ENCODE results near the gene ZMPSTE24. TPM values are rescaled to one million over a fixed set of nuclear protein-coding genes. Genes with fewer than 3 reads are reported as not detected.

The ZMPSTE24 gene
- total RNA-seq, 4 donors from 2014 or later, result 3.4 to 40.8 (median 23.7) TPM

DNA sequence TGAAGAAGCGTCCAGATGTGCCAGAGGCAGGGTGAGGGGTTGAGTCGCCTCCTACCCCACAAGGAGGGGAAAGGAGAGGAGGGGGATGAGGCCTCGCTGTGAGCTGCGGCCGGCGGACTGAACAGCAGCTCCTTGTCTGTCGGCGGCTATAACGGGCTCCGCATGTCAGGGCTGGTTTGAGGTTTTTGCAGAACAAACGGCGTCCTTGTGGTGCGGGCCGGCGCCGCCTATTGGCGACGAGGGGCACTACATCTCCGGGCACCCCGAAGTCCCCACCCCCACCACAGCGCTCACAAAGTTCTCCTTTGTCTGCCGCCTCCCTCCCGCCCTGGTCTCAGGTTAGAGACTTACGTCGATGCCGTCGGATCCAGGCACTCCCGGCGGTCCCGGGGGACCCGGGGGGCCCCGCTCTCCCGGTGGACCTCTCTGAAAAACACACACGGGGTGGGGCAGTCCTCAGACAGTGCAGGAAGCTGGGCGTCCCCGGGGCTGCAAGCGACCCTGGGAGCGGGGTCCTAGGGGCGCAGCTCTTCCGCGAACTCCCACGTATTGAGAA lies 57.3 kb downstream of the ZMPSTE24 start:
- DNase-seq, result peak; percentile 87
- H3K36me3 ChIP-seq, result no peaks in the 10 kb centered on the region
- no peaks in the 10 kb centered on the region for H3K9me3 ChIP-seq
- peaks cover 9 to 37% (median 27%) of the 10 kb centered on the region in 4 donors for H3K4me1 ChIP-seq
- WGBS, 2 donors (ENCODE audit: low coverage in 1 of 2), result 4% methylated on average over 42 of the region's 42 CpGs; no CpG with 5 or more reads in 1 of the 2 donors
- intact Hi-C loops (cut with DNase I; ENCODE audit: low total_unique reads), result loop anchor here (10.0 kb wide), 2 partner anchors 89 to 161 kb away; no protein-coding TSS in a partner anchor
- in situ Hi-C loops (cut with MboI; ENCODE audit: low pct_ligation_motif_present in 1 of 4, low pct_unique_long_range_greater_than_20kb in 1 of 4, low sequenced_read_pairs in 3 of 4), result no loop called here
- H3K4me3 ChIP-seq, result peak overlapping the region; percentile 11 to 54 (median 34)
- peaks cover 53% of the 10 kb centered on the region for H3K27me3 ChIP-seq
- peak overlapping the region in 1 of 4 donors; percentile 5 for H3K27ac ChIP-seq
- TF ChIP-seq CTCF (IDR thresholded peaks at IDR 0.05), result peak; percentile 93 to 97 (median 95)
- no peak for TF ChIP-seq POLR2AphosphoS5 (IDR thresholded peaks at IDR 0.05)

DNA sequence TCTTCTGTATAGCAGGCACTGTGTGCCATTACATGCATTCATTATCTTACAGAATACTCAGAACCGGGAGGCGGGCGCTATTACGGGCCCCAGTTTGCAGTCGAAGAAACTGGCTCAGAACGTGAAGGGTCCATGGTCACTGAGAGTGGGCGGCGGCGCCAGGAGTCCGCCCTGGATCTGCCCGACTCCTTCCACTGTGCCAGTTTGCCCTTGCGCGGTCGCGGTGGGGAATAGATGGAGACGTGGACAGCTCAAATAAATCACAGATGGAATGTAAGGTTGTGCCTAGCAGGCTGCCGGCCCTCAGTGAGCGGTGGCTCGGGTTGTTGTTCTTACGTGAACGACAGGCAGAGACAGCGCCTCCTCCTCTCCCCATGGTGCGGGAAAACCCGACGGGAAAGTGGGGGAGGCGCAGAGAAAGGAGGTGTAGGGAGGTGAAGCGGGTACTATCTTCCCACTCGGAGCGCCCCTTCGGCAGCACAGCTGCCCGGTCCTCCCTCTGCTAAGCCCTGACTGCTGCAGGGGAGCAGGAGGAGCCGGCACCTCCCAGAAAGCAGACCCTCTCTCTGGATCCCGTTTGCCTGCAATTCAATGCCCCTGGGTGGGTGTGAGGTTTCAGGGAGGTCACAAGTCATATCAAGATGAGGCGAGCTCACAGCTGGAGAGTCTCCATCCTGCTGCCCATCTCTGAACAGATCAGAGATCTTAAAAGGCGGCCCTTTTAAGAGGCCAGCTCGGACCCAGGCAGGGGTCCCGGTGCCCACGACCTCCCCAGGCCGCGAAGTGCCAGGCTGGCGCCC lies 58.0 kb downstream of the ZMPSTE24 start:
- H3K36me3 ChIP-seq, result no peaks in the 10 kb centered on the region
- H3K4me3 ChIP-seq, result peak overlapping the region; percentile 11 to 54 (median 34)
- H3K27me3 ChIP-seq, result peaks cover 53% of the 10 kb centered on the region
- H3K27ac ChIP-seq, result no peak overlapping the region
- H3K9me3 ChIP-seq, result no peaks in the 10 kb centered on the region
- in situ Hi-C loops (cut with MboI; ENCODE audit: low pct_ligation_motif_present in 1 of 4, low pct_unique_long_range_greater_than_20kb in 1 of 4, low sequenced_read_pairs in 3 of 4), result no loop called here
- peak; percentile 34 for DNase-seq
- 6% methylated on average over 38 of the region's 41 CpGs; no CpG with 5 or more reads in 1 of the 2 donors for WGBS, 2 donors (ENCODE audit: low coverage in 1 of 2)
- peaks cover 9 to 37% (median 27%) of the 10 kb centered on the region in 4 donors for H3K4me1 ChIP-seq
- no peak for TF ChIP-seq CTCF (IDR thresholded peaks at IDR 0.05)
- TF ChIP-seq POLR2AphosphoS5 (IDR thresholded peaks at IDR 0.05), result no peak
- no peak for TF ChIP-seq POLR2A (IDR thresholded peaks at IDR 0.05)
- TF ChIP-seq EP300 (IDR thresholded peaks at IDR 0.05; ENCODE audit: low read depth), result no peak
- intact Hi-C loops (cut with DNase I; ENCODE audit: low total_unique reads), result loop anchor here (10.0 kb wide), 2 partner anchors 89 to 161 kb away; no protein-coding TSS in a partner anchor

DNA sequence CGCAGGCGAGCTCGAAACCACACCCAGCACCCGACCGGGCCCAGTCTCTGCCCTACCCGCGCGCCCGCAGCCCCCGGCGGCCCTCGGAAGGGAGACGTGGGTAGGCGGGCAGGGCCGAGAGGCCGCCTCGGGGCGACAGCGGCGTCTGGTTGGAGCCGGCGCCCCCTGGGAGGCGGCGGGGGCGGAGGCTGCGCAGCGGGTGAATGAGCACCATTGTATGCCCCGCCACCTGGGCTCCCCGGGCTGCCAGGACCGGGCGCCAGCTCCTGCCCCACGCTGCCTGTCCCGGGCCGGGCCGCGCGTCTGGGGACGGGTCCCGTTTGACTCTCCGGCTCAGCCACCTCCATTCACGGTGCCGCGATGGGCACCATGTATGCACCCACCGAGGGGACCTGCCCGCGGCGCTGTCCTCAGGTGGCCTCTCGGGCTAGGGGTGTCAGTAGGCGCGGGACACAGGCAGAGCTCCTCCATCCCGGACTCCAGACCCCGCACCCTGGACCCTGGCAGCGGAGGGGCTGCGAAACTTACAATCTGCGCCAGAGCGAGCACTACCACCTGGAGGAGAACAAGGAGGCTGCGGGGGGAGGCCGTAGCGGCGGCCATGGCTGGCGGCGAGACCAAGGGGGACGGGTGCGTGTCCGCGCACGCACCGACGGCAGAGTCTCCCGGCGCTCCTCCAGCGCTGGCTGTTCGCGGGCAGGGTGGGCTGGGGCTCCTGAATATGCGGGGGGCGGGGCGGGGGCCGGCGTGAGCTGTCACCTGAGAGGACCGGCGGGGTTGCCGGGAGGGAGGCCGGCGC lies 58.8 kb downstream of the ZMPSTE24 start, which contains the start of gene COL9A2:
Gene COL9A2 (minus strand): TSS at position 692 of the 799 bp plus-strand sequence. CDS start 89 bp downstream, at position 603.
- Histone ChIP-seq H3K27me3 (peaks cover 53% of the 10 kb centered on the region), H3K27ac (no peak within 1 kb of the TSS), H3K9me3 (no peaks in the 10 kb centered on the region), H3K4me1 (peaks cover 9 to 37% (median 27%) of the 10 kb centered on the region in 4 donors), H3K4me3 (peak within 1 kb of the TSS; percentile 8 to 54 (median 34)), H3K36me3 (no peaks in the 10 kb centered on the region)
- WGBS, 2 donors (ENCODE audit: low coverage in 1 of 2), result 2% methylated on average over 65 of the region's 84 CpGs; no CpG with 5 or more reads in 1 of the 2 donors
- peak; percentile 66 for DNase-seq
- in situ Hi-C loops (cut with MboI; ENCODE audit: low pct_ligation_motif_present in 1 of 4, low pct_unique_long_range_greater_than_20kb in 1 of 4, low sequenced_read_pairs in 3 of 4) (no loop called here), intact Hi-C loops (cut with DNase I; ENCODE audit: low total_unique reads) (loop anchor here (10.0 kb wide), 2 partner anchors 88 to 162 kb away; no protein-coding TSS in a partner anchor)
- TF ChIP-seq POLR2A (IDR thresholded peaks at IDR 0.05) (peak; percentile 21), EP300 (IDR thresholded peaks at IDR 0.05; ENCODE audit: low read depth) (no peak), POLR2AphosphoS5 (IDR thresholded peaks at IDR 0.05) (no peak)

DNA sequence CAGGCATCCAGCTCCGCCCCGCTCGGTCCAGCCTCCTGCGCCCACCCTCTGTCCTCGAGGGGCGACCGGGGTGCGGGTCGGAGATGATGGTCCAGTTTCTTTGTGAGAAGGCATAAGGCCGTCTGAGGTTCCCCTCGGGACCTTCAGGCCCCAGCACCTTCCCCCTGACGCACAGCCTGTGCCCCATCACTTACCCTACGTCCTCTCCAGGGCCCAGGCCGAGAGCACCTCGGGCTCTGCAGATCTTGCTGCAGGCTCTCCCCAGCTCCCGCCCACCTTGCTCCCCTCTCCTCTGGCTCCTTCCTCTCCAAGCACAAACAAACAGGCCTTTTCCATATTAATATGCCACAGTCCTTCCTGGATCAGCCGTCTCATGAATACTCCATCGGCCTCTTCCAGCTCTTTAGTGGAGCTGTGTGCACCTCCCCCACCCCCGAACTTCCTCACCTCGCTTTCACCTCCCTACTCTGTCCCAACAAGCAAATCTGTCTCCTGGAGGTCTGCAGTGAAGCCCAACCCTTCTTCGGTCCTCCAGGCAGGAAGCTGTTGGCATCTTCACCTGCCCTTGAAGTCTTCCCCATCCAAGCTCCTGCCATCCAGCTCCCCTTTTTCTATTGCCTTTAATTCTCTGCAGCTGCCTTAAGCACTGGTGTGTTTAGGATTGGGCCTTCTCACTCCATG lies 59.5 kb downstream of the ZMPSTE24 start:
- H3K4me3 ChIP-seq, result peak overlapping the region in 3 of 4 donors; percentile 27 to 54 (median 42)
- H3K27ac ChIP-seq, result no peak overlapping the region
- whole genome bisulfite sequencing, 2 donors (ENCODE audit: low coverage in 1 of 2), result 47% methylated on average over 21 of the region's 21 CpGs; no CpG with 5 or more reads in 1 of the 2 donors
- no peaks in the 10 kb centered on the region for H3K9me3 ChIP-seq
- peaks cover 9 to 30% (median 25%) of the 10 kb centered on the region in 4 donors for H3K4me1 ChIP-seq
- in situ Hi-C loops (cut with MboI; ENCODE audit: low pct_ligation_motif_present in 1 of 4, low pct_unique_long_range_greater_than_20kb in 1 of 4, low sequenced_read_pairs in 3 of 4), result no loop called here
- H3K36me3 ChIP-seq, result no peaks in the 10 kb centered on the region
- no peak for DNase-seq
- H3K27me3 ChIP-seq, result peaks cover 53% of the 10 kb centered on the region
- TF ChIP-seq POLR2AphosphoS5 (IDR thresholded peaks at IDR 0.05) (no peak), EP300 (IDR thresholded peaks at IDR 0.05; ENCODE audit: low read depth) (no peak), CTCF (IDR thresholded peaks at IDR 0.05) (no peak), POLR2A (IDR thresholded peaks at IDR 0.05) (no peak)
- intact Hi-C loops (cut with DNase I; ENCODE audit: low total_unique reads), result loop anchor here (10.0 kb wide), 2 partner anchors 87 to 163 kb away; no protein-coding TSS in a partner anchor
